Urothelium cell line (cell line): ENCODE data around the gene ACTG2.

ENCODE experiments used
- DNase-seq: peaks from one replicate; pipeline ENCODE4 v3.0.0; 2011; ENCODE audit warnings: low spot score, mixed read lengths
- FAIRE-seq: peaks from 2 replicates; lab custom pipeline; 2011; peaks lifted over from hg19 to GRCh38; lab: Jason Lieb, UNC

Gene ACTG2

GRCh38 chr2:73962798-73963197 is 70.0 kb downstream of the ACTG2 start:
- no peak for FAIRE-seq
- no peak for DNase-seq

GRCh38 chr2:73963385-73964120 is 70.7 kb downstream of the ACTG2 start:
- DNase-seq: no peak
- FAIRE-seq: no peak

GRCh38 chr2:73964223-73964622 is 71.4 kb downstream of the ACTG2 start:
- FAIRE-seq (no peak), DNase-seq (no peak)

DNA sequence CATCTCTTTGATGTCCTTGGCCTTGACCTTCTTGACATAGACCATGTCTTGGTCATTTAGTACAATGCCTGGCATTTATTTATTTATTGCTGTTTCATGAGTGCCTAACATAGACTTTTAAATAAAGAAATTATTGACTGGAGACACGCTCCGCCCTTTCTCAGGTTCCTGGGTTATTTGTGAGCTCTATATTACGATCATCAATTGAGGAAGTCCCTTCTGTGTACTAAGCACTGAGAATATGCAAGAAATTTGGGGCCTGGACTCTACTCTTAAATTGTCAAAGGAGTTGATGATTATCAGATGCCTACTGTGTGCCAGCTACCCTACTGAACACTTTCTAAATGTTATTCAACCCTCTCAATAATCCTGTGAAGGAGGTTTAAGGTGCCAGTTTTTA is 72.2 kb downstream of the ACTG2 start:
- FAIRE-seq: no peak
- no peak for DNase-seq

DNA sequence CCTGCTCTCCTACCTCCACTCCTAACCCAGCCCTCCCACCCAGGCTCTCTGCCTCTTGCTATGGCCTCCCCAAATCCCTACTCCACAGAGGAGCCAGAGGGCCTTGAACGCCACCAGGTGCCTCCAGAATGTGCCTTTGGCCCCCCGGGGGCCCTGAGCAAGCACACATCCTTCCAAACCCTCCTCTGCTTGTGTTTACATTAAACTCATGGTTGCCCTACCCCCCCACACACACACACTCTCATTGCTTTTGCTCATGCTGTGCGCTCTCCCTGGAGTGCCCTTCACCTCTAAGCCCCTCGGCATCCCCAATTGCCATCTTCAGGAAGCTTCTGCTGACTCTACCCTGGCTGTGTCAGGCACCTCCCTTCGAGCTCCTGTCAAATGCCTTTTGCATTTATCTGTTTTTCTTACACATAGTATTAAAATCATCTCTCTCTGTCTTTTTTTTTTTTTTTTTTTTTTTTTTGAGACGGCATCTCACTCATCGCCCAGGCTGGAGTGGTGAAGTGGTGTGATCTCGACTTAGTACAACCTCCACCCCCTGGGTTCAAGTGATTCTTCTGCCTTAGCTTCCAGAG is 75.6 kb downstream of the ACTG2 start:
- DNase-seq (no peak), FAIRE-seq (no peak)

GRCh38 chr2:73969356-73969755 is 76.5 kb downstream of the ACTG2 start:
- FAIRE-seq (no peak), DNase-seq (no peak)
